Liver (tissue), 9 donors: ENCODE measurements around the gene SURF6. TPM values are rescaled to one million over a fixed set of nuclear protein-coding genes. Genes with fewer than 3 reads are reported as not detected.

Experiments used
- DNase-seq: peaks from one replicate; pipeline ENCODE4 v3.0.0-alpha.2; 2017; ENCODE audit warnings: low spot score
- H3K27ac ChIP-seq, 2 donors: one replicate each; pipeline ENCODE4 v1.7.0; 2013; ENCODE audit warnings: inconsistent platforms in 2 of 2, low read length in 2 of 2, control low read depth in 1 of 2, low read depth in 1 of 2, mild to moderate bottlenecking in 1 of 2
- H3K27me3 ChIP-seq, 4 donors: one replicate each; pipeline versions ENCODE4 v1.6.1 to v1.7.0; 2013; ENCODE audit warnings: low read length in 3 of 4, inconsistent platforms in 1 of 4, mild to moderate bottlenecking in 1 of 4, moderate library complexity in 1 of 4; ENCODE audit not compliant: control insufficient read depth in 4 of 4, insufficient read depth in 4 of 4
- H3K36me3 ChIP-seq, 4 donors: one replicate each; pipeline versions ENCODE4 v1.6.1 to v1.7.0; 2013; ENCODE audit warnings: low read length in 3 of 4, mild to moderate bottlenecking in 3 of 4, low read depth in 1 of 4, moderate library complexity in 1 of 4; ENCODE audit not compliant: control insufficient read depth in 4 of 4, insufficient read depth in 3 of 4
- H3K4me1 ChIP-seq, 4 donors: one replicate each; pipeline versions ENCODE4 v1.6.1 to v1.7.0; 2013; ENCODE audit warnings: low read length in 3 of 4, mild to moderate bottlenecking in 3 of 4, moderate library complexity in 1 of 4; ENCODE audit not compliant: control insufficient read depth in 4 of 4, insufficient read depth in 4 of 4
- H3K4me3 ChIP-seq, 3 donors: one replicate each; pipeline versions ENCODE4 v1.6.1 to v1.7.0; 2013; ENCODE audit warnings: low read length in 3 of 3, control low read depth in 1 of 3, low read depth in 1 of 3, mild to moderate bottlenecking in 1 of 3
- H3K9ac ChIP-seq, 2 donors: one replicate each; pipeline ENCODE4 v1.7.0; 2013; ENCODE audit warnings: low read length in 2 of 2, mild to moderate bottlenecking in 2 of 2, moderate library complexity in 2 of 2, control low read depth in 1 of 2, low read depth in 1 of 2
- H3K9me3 ChIP-seq, 4 donors: one replicate each; pipeline versions ENCODE4 v1.6.1 to v1.7.0; 2013; ENCODE audit warnings: low read length in 3 of 4; ENCODE audit not compliant: control insufficient read depth in 4 of 4
- CTCF ChIP-seq: fragments of 150-350 bp; IDR thresholded peaks from 2 replicates; pipeline ENCODE4 v1.5.1; 2017; ENCODE audit warnings: improper control_type of control experiment, low read depth, low read length; ENCODE audit not compliant: missing input control
- EGR1 ChIP-seq, 2 donors: IDR thresholded peaks; 2 replicates each; pipeline ENCODE4 v1.6.1; 2016 to 2018; ENCODE audit warnings: antibody characterized with exemption in 2 of 2, low read depth in 2 of 2
- FOXA1 ChIP-seq: IDR thresholded peaks from 2 replicates; pipeline ENCODE4 v1.6.1; 2016; ENCODE audit warnings: antibody characterized with exemption
- GABPA ChIP-seq, 2 donors: IDR thresholded peaks in 1 of 2; conservative IDR thresholded peaks in 1 of 2; 2 replicates each; pipeline ENCODE4 v1.6.1; 2016; ENCODE audit warnings: antibody characterized with exemption in 2 of 2, mild to moderate bottlenecking in 1 of 2, moderate library complexity in 1 of 2
- HNF4A ChIP-seq, 2 donors: conservative IDR thresholded peaks; 2 replicates each; pipeline ENCODE4 v1.6.1; 2016; ENCODE audit warnings: antibody characterized with exemption in 2 of 2, mild to moderate bottlenecking in 2 of 2
- HNF4G ChIP-seq: IDR thresholded peaks from 2 replicates; pipeline ENCODE4 v1.6.1; 2016; ENCODE audit warnings: antibody characterized with exemption
- JUND ChIP-seq, 2 donors: IDR thresholded peaks; 2 replicates each; pipeline ENCODE4 v1.6.1; 2016; ENCODE audit warnings: antibody characterized with exemption in 2 of 2
- MAX ChIP-seq: IDR thresholded peaks from 2 replicates; pipeline ENCODE4 v1.6.1; 2016; ENCODE audit warnings: antibody characterized with exemption
- NR2F2 ChIP-seq: IDR thresholded peaks from 2 replicates; pipeline ENCODE4 v1.6.1; 2016; ENCODE audit warnings: antibody characterized with exemption
- RAD21 ChIP-seq, 2 donors: IDR thresholded peaks; 2 replicates each; pipeline ENCODE4 v1.6.1; 2016; ENCODE audit warnings: antibody characterized with exemption in 2 of 2, mild to moderate bottlenecking in 2 of 2
- REST ChIP-seq: IDR thresholded peaks from 2 replicates; pipeline ENCODE4 v1.6.1; 2016; ENCODE audit warnings: antibody characterized with exemption, mild to moderate bottlenecking
- SP1 ChIP-seq: IDR thresholded peaks from 2 replicates; pipeline ENCODE4 v1.6.1; 2018; ENCODE audit warnings: antibody characterized with exemption, mild to moderate bottlenecking
- TAF1 ChIP-seq: conservative IDR thresholded peaks from 2 replicates; pipeline ENCODE4 v1.6.1; 2016; ENCODE audit warnings: antibody characterized with exemption, mild to moderate bottlenecking
- ZBTB33 ChIP-seq: IDR thresholded peaks from 2 replicates; pipeline ENCODE4 v1.6.1; 2016; ENCODE audit warnings: antibody characterized with exemption
- WGBS: extraction: QIAGEN DNeasy Blood & Tissue Kit; methylation state at CpG from one replicate; pipeline ENCODE4 v1.1.7; 2013; 5-methylcytosine and 5-hydroxymethylcytosine counted together
- polyA plus RNA-seq, 2 donors: library from polyadenylated mRNA; stranded (reverse) in 1 of 2; unstranded in 1 of 2; fragments of 200-250 nt in 1 of 2; fragments of >200 nt in 1 of 2; fragmentation: Nextera tagmentation in 1 of 2; extraction: Ambion mirVana in 1 of 2; gene quantifications; one replicate each; pipeline versions ENCODE4 v1.2.1 to v1.2.3, GENCODE V29; 2013 to 2015
- total RNA-seq, 2 donors: library from RNA; depleted of rRNA; stranded (reverse); fragments of >200 nt; gene quantifications; one replicate each; pipeline ENCODE4 v1.2.3, GENCODE V29; 2014
- donor health status: healthy.
- donor health status: healthy.
- donor health status: healthy.
- donor health status: healthy.
- donor health status: healthy.

The SURF6 gene
- total and polyA plus RNA-seq, 4 donors: 4.1 to 12.9 (median 7.2) TPM

- H3K27ac ChIP-seq: no peak overlapping the region
- TF ChIP-seq FOXA1 (no peak), GABPA (IDR thresholded peaks at IDR 0.05 in 1 of 2, conservative IDR thresholded peaks at IDR 0.05 in 1 of 2) (no peak), NR2F2 (no peak), TAF1 (no peak), EGR1 (IDR thresholded peaks at IDR 0.05; ENCODE audit: low read depth in 2 of 2) (no peak), CTCF (no peak), HNF4A (conservative IDR thresholded peaks at IDR 0.05) (no peak), RAD21 (IDR thresholded peaks at IDR 0.05) (no peak), REST (no peak), MAX (no peak), ZBTB33 (no peak), JUND (IDR thresholded peaks at IDR 0.05) (no peak)
- WGBS: 92% methylated on average over 15 of the region's 15 CpGs
- peaks cover 1 to 12% (median 3%) of the 10 kb centered on the region in 4 donors for H3K4me1 ChIP-seq
- DNase-seq: no peak
- H3K9ac ChIP-seq: no peak overlapping the region
- no peaks in the 10 kb centered on the region for H3K27me3 ChIP-seq
- H3K9me3 ChIP-seq: no peaks in the 10 kb centered on the region
- peaks cover 0 to 46% (median 13%) of the 10 kb centered on the region in 4 donors for H3K36me3 ChIP-seq
- H3K4me3 ChIP-seq: no peak overlapping the region
These were observed 5.5 kb upstream of the SURF6 start for GRCh38 chr9:133341369-133342068.

- H3K9me3 ChIP-seq: no peaks in the 10 kb centered on the region
- H3K4me3 ChIP-seq: no peak overlapping the region
- peaks cover 0 to 46% (median 13%) of the 10 kb centered on the region in 4 donors for H3K36me3 ChIP-seq
- WGBS: 93% methylated on average over 13 of the region's 13 CpGs
- H3K9ac ChIP-seq: no peak overlapping the region
- H3K27ac ChIP-seq: no peak overlapping the region
- no peaks in the 10 kb centered on the region for H3K27me3 ChIP-seq
- TF ChIP-seq ZBTB33: no peak
- TF ChIP-seq SP1: no peak
- no peak for TF ChIP-seq HNF4G
- TF ChIP-seq TAF1: no peak
- no peak for TF ChIP-seq EGR1 (IDR thresholded peaks at IDR 0.05; ENCODE audit: low read depth in 2 of 2)
- TF ChIP-seq HNF4A (conservative IDR thresholded peaks at IDR 0.05): no peak
- no peak for DNase-seq
- peaks cover 0 to 12% (median 5%) of the 10 kb centered on the region in 4 donors for H3K4me1 ChIP-seq
These were observed 4.9 kb upstream of the SURF6 start for GRCh38 chr9:133340916-133341315.
